Skin of body (tissue), 2 donors: ENCODE data around the gene CCDC126. TPM values are rescaled to one million over a fixed set of nuclear protein-coding genes. Genes with fewer than 3 reads are reported as not detected.
"Not testable (repeated sequence)": the region's sequence is repeated elsewhere in the genome, so short reads cannot be mapped to it uniquely, and the experiment has no call there.

Experiments
- DNase-seq: peaks from one replicate; lab custom pipeline; 2025; lab: John Stamatoyannopoulos, UW
- total RNA-seq: library from RNA; depleted of rRNA; stranded (reverse); fragments of >200 nt; gene quantifications from one replicate; pipeline ENCODE4 v1.2.3, GENCODE V29; 2014

CCDC126 gene
- total RNA-seq, 1 donor from 2014 or later: 16.7 TPM

DNA sequence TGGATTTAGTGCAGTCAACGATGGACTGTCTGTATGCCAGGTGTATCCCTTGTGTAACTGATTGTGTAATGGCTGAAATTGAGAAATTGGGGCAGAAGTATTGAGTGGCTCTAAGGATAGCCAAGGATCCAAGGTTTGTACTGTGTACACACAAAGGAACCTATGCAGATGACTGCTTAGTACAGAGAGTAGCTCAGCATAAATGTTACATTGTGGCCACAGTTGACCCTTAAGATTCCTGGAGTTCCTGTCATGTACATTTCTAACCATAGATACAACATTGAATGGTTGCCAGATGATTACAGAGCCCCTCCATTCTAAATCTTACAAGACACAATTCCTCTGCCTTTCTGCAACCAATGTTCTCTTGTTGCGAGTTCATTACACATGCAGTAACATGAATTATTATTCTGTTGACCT lies 25.3 kb downstream of the CCDC126 start:
- no peak for DNase-seq

DNA sequence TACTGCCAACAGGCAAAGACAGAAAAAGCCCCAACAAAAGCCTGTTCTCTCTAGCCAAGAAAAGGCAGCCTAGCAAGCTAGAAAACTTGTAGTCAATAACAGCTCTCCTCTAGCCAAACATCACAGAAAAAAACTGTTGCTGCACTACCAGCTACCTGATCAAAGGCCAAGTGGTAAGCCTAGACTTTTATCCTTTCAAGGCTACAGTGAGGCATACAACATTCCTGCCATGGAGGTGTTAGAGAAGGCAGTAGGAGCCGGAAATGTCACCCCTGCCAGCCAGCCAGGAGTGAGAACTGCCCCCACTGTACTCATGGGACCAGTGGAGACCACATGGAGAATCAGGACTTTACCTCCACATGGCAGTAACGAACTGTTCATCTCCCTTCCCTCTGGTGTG lies 31.2 kb downstream of the CCDC126 start:
- no peak for DNase-seq

DNA sequence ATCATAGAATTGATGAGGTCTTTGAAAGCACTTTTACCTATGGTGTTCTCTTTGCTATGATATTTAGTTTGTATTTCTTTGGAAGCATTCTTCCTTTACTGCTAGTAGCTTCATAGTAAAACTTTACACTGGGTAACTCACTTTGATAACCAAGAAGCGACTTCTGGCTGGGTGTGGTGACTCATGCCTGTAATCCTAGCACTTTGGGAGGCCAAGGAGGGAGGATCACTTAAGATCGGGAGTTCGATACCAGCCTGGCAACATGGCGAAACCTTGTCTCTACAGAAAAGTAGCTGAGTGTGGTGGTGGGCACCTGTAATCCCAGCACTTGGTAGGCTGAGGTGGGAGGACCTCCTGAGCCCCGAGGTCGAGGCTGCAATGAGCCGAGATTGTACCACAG lies 36.2 kb downstream of the CCDC126 start:
- DNase-seq: no peak

DNA sequence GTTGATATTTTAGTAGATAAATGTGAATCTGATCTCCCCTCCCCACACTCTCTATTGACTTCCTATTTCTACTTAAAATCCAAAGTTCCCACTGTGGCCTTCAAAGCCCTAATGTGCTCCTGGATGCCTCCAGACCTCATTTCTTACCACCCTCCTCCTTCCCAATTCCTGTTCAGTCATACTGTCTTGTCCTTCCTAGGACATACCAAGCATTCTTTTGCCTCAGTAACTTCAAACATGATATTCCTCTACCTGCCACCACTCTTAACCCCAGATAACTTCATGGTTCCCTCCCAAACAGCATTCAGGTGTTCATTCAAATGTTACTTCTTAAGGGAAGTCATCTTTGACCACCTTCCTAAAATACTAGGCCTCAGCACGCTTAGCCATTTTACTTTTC lies 48.6 kb downstream of the CCDC126 start:
- no peak for DNase-seq

DNA sequence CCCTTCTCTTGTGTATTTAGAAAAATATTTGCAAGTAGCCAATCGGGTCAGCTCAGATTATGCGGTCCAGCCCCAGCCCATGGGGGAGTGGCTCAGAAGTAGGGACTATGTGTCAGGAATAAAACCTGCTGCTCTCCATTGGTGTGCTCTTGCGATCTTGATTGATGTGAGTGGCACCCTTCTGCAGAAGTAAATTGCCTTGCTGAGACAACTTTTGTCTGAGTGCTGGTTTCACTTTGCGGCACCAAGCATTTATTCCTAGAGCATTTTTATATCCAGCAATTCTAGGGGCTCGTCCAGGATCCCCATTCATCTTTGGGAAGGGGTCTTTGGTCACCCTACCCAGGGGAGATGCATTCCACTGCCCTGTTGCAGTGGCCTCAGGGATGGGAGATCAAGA lies 56.8 kb downstream of the CCDC126 start:
- DNase-seq: no peak

DNA sequence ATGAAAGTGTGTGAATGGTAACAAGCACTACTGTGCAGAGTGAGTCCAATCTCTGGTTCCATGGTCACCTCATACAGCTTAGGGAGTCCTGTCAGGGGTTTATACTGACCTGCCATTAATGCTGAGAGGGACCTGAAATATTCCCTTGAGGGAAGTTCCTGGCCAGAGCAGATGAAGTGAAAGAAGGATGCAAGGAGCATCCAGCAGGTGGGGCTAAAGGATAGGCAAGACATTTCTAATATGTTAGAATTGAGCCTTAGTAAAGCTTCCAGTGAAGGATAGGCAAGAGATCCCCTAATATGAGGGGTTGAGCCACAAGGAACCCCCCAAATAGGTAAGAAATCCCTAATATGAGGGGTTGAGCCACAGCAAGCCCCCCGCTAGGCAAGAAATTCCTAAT lies 57.3 kb downstream of the CCDC126 start:
- DNase-seq: no peak

DNA sequence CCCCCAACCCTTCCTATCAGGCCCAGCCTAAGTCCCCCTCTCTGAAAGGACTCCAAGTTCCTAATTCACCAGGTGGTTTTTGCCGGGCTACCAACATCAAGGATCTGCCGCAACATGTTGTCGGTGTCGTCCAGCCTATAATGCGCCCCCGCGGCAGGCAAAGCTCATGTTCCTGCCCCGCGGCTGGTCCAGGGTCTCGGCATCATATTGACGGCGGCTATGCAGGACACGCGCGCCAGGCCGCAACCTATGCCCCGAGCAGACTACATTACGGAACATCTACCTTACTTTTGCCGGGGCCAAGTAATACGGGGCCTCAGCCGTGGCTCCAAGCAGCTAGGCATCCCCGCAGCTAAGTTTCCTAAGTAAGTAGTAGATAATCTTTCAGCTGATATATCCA lies 58.3 kb downstream of the CCDC126 start:
- DNase-seq: no peak

DNA sequence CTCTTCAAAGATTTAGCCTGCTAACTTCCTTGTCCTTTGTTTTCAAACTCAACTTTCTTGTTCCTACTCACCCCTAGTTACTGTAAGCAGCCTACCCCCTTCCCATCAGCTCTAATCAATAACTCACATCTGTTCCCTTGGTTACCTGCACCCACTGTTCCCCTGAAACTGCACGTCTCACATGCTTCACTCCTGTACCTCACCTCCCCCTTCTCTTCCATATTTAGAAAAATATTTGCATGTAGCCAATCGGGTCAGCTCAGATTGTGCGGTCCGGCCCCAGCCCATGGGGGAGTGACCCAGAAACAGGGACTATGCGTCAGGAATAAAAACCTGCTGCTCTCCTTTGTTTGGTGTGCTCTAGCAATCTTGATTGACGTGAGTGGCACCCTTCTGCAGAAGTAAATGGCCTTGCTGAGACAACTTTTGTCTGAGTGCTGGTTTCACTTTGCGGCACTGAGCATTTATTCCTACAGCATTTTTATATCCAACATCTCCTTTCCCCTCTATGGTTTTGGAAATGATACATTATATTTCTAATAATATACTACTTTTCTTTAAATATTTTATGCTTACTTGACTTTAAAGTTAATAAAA lies 61.7 kb downstream of the CCDC126 start:
- DNase-seq: no peak

DNA sequence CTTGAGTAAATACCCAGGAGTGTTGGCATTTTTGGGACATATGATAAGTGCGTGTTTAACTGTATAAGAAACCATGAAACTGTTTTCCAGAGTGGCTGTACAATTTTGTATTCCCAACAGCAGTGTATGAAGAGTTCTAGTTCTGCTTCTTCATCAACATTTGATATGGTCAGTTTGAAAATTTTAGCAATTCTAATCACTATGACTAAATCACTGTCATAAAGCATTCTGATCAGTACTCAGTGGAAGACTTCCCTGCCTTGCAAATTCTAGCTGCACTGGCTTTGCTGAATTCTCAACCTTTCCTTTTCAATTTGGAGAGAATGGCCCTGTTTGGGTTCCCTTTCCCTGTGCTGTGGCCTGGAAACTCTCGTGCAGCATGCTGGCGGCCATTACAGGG lies 64.2 kb downstream of the CCDC126 start:
- DNase-seq: no peak

DNA sequence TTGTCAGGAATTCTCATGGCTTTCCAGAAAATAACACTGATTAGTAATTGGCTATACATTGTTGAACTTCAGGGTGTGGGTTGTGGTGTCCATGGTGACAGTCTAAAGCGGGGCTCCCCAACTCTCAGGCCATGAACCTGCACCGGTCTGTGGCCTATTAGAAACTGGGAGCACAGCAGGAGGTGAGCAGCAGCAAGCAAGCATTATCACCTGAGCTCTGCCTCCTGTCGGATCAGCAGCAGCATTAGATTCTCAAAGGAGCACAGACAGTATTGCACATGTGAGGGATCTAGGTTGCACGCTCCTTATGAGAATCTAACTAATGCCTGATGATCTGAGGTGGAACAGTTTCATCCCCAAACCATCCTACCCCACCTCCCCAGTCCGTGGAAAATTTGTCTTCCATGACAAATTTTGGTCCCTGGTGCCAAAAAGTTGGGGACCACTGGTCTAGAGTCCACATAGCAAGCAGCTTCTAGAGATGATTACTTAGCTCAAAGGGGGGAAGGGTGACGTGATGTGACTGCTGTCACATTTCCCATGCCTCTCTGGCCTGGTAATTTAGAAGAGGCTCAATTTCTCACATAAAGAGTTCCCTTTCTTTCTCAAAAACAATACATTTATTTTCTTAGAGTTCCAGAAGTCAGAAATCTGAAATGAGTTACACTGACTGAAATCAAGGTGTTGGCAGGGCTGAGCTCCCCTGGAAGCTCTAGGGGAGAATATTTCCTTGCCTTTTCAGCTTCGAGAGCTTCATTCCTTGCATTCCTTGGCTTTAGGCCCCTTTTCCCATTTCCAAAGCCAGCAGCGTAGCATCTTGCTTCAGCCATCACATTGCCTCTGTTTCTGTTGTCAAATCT lies 65.2 kb downstream of the CCDC126 start:
- no peak for DNase-seq

DNA sequence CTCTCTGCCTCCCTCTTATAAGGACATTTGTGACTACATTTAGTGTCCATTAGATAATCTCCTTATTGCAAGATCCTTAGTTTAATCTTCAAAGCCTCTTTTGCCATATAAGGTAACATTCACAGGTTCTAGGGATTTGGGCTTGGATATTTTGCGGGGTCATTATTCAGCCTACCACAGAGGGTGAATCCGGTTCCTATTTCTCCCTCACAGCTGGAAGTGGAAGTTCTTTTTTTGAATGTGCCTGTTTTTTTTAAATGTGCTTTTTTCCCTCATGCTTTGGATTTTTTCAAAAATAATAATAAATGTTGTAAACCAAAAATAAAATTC lies 65.8 kb downstream of the CCDC126 start:
- DNase-seq: no peak

DNA sequence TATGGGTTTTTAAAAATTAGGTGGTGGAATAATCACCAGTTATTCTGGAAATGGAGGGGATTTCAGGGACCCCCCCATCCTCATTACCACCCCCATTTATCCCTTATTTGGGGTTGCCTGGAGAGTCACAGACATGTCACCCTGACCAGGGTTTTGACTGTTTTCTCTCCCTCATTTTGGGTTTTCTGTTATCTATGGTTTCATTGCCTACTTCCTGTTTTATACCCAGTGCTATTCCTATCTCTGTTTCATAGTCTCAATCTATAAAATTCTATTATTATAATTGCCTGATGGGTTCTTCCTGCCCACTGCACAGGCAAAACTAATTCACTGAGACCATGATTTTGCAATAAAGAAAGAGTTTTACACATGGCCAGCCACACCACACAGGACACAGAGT lies 66.9 kb downstream of the CCDC126 start:
- no peak for DNase-seq

DNA sequence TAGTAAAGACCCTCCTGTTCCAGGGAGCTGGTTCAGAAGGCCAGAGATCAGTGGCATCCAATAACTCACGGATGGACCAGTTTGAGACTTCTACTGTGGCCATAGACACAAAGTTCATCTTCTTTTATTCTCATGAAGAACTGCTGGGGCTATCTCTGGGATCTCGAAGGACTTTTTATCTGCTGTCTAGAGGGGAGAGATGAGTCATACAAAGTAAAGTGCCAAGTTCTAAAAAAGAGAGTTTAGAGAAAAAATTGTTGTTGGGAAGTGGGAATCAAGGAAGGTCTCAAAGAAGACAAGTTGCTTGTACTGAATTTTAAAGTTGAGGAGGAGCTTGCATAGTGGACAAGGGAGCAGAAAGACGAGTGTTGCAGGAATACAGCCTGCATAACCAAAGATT lies 74.9 kb downstream of the CCDC126 start:
- no peak for DNase-seq

DNA sequence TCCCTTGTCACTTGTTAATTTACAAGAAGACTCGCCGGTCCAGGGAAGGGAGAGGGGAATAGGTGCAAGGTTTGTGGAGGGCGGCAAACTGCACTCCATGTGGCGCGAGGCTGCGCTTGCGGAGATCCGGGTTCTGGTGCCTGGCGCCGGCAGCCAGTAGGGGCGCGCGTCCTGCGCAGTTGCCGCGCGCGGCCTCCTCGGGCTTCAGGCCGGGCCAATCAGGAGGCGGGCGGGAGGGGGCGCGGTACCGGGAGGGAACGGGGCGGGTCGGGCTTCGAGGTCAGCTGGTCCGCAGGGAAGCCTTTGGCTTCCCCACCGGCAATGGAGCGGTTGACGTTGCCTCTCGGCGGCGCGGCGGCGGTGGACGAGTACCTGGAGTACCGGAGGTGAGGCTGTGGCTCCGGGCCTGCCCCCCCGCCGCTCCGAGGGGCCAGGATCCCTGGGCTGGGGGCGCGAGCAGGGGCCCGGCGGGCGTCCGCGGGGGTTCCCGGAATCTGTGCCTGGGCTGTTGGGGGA lies 82.8 kb downstream of the CCDC126 start, which contains the start of gene FAM221A:
Gene FAM221A, plus strand, starts transcription at position 302 of the 516 bp plus-strand sequence. Its CDS starts 20 bp downstream, at position 322.
- DNase-seq: peak; percentile 60

DNA sequence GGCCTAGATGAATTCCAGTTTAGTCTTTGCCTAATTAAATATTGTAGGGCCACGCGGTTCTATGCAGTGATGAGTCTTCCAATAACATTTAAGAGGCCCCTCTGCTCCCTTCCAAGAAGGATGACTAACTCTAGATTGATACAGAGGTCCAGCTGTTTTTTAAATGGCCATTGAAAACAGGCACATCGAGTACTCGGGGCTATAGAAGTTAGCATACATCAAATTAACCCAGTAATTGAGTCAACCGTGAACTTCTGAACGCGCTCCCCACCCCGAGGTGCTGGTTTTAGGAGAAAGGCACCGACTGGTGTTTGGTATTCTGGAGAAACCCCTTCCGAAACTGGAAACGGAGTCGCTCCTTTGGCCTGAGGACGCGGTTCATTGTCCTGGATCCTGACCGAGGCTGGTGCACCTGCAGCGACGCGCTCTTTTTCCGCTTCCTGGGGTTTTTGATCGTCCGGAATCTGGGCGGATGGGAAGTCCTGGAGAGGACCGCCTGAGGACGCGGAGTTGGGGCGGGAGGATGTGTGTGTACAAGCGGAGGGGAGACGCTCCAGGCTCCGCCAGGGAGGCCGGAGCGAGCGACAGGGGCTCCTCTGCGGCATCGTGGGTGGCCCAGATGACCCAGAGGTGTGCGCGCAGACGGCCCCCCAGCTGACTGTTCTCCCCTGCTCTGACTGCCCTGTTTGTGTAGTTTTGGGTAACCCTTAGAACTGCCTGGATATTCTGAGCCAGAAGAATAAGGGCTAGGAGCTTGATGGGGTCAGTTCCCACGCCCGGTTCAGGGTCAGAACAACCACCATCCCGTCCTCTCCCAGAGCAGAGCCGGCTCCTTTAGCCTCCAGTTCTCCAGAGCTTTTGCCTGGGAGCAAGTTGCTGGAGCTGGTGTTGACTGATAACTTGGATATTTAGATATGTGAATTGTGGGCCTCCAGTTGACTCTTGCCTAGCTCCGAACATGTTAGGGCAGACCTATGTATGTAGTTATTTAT lies 83.5 kb downstream of the CCDC126 start:
- DNase-seq: peak; percentile 14

DNA sequence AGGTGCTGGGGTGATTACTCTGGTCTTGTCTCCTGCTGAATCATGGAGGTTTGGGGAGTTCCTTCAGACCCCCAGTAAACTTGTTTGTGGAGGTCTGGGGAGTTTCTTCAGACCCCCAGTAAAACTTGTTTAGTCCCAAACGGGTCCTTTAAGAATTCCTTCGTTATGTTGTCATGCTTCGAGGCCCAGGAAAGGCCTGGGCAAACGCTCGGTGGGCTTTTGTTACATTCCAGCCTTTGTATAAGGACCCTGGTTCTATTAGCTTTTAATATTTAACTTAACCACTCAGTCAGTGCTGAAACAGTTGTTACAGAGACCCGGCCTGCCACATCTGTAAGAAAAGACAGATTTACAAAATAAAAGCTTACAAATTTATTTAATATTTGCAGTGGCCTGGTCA lies 86.9 kb downstream of the CCDC126 start:
- not testable (repeated sequence) for DNase-seq

DNA sequence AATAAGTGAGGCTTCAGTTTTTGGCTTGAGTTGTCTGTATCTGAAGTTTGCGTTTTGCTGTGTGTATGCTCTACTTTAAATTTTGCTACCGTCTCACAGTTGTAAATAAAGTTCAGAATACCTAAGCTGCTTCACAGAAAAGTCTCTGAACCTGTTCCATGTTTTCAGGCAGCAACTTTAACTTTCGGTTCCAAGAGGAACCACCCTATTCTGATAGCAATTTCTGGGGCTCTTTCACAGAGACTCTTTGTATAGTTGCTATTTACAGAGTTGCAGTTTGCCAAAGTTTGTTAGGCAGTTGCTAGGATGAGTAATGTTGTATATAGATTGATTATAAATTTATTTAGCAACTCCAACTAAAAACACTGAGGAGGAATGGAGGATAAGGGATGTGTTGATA lies 88.5 kb downstream of the CCDC126 start:
- DNase-seq: peak; percentile 65

DNA sequence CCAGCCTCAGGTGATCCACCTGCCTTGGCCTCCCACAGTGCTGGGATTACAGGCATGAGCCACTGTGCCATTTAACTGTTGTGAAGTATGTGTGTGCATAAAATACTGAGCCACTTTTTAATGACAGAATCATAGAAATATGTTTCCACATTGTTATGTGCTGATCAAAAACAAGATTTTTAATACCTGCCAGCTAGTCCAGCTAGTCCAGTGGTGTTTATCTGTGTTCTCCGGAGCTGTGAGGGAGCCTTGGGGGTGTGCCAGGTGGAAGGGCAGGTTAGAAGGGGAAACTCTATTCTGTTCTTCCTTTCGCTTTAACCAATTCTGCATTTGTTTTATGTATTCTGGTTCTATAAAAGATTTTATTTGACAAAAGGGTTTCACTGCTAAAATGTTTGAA lies 89.8 kb downstream of the CCDC126 start:
- no peak for DNase-seq

DNA sequence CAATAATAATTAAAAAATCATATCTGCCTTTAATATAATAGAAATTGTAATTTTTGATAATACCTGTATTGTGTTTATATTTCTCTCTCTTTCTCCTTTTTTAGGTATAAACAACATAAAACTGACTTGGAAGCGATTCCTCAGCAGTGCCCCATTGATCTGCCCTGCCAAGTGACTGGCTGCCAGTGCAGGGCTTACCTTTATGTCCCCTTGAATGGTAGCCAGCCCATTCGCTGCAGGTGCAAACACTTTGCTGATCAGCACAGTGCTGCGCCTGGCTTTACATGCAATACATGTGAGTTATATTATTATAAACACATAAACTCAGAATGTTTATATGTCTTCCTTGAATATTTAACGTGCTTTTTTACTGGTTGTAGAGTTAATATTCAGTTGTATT lies 92.0 kb downstream of the CCDC126 start:
- no peak for DNase-seq

DNA sequence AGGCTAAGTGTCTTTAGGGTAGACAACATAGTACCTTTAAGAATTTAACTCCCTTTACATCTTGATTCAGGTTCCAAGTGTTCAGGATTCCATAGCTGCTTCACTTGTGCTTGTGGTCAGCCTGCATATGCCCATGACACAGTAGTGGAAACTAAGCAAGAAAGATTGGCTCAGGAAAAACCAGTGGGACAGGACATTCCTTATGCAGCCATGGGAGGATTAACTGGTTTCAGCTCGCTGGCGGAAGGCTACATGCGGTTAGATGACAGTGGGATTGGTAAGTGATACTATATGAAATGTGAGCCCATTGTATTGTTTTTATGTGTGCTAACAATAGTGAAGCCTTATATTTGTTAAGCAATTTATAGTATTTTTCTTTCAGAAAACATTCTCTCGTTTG lies 94.1 kb downstream of the CCDC126 start:
- no peak for DNase-seq

DNA sequence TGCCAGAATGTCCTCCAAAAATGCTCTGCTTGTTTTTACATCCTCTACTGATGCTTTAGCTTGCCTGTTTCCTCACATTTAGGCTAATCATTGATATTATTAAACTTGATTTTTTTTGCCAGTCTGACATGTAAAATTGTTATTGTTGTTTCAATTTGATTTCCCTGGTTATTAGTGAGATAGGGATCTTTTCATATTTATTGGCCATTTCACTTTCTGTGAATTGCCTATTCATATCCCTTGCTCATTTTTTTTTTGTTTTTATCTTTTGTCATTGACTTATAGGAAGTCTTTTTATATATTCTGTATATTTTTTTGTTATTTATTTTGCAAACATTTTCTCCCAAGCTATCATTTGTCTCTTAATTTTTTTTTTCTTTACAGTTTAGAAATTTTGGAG lies 96.0 kb downstream of the CCDC126 start:
- DNase-seq: no peak
